ENCODE data around the gene CHD6. TPM values are rescaled to one million over a fixed set of nuclear protein-coding genes. Genes with fewer than 3 reads are reported as not detected.

Gene CHD6
- total and polyA plus RNA-seq, 3 donors from 2014 or later = 21.3 to 73.9 (median 71.5) TPM

DNA sequence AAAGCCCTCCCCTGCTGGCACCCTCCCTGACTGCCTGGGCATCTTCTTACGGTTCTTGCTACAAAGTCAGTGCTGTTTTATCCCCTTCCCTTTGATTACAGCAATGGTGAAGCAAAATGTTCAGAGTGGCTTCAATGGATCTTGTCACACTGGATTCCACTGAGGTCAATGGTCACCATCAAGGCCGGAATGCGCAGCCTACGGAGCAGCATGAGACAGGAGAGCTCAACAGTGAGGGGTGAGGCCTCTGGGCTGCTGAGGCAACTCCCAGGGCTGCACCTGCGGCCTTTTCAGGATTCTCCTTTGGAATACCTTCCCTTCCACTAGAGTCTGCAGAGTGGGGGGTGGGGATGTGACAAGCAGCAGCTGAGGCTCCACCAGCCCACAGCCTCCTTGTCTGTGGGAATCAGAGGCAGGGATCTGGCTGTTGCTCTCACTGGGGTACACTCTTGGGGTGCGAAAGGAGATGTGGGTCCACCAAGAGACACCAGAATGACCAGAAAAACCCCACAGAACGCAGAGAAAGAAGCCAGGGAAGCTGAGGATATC is 211.2 kb downstream of the CHD6 start:
- H3K27ac ChIP-seq = no peak overlapping the region
- H3K4me1 ChIP-seq = peaks cover 17% of the 10 kb centered on the region
- H3K27me3 ChIP-seq = no peaks in the 10 kb centered on the region
- H3K4me3 ChIP-seq = no peak overlapping the region
- WGBS, 2 donors = 78 to 88% methylated on average over 7 of the region's 7 CpGs
- no peaks in the 10 kb centered on the region for H3K9me3 ChIP-seq
- intact Hi-C loops (cut with DNase I; ENCODE audit: low total_unique reads) = no loop called here
- DNase-seq = no peak
- H3K36me3 ChIP-seq (ENCODE audit: low read depth, missing control alignments) = no peaks in the 10 kb centered on the region
- TF ChIP-seq, protein P1, sequence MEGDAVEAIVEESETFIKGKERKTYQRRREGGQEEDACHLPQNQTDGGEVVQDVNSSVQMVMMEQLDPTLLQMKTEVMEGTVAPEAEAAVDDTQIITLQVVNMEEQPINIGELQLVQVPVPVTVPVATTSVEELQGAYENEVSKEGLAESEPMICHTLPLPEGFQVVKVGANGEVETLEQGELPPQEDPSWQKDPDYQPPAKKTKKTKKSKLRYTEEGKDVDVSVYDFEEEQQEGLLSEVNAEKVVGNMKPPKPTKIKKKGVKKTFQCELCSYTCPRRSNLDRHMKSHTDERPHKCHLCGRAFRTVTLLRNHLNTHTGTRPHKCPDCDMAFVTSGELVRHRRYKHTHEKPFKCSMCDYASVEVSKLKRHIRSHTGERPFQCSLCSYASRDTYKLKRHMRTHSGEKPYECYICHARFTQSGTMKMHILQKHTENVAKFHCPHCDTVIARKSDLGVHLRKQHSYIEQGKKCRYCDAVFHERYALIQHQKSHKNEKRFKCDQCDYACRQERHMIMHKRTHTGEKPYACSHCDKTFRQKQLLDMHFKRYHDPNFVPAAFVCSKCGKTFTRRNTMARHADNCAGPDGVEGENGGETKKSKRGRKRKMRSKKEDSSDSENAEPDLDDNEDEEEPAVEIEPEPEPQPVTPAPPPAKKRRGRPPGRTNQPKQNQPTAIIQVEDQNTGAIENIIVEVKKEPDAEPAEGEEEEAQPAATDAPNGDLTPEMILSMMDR (IDR thresholded peaks at IDR 0.05) = no peak
- TF ChIP-seq POLR2A (IDR thresholded peaks at IDR 0.05) = no peak

DNA sequence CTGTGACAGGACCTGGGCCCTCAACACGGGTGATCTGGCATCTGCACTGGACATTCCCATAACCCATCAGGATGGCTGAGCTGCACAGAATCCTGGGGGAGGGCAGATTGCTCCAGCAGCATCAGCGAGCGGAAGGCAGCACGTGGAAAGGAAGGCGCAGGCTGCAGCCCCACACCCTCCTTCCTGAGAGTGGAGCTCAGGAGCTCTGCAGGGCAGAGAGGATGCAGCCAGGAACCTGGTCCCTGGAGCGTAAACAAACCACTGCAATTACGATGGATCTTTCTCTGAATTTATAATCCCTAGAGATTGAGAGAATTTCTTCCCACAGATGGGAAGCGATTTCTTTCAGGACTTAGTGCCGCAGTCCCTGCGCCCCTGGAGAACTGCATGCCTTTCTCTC is 211.8 kb downstream of the CHD6 start:
- no peak for DNase-seq
- H3K27me3 ChIP-seq = no peaks in the 10 kb centered on the region
- no peak overlapping the region for H3K27ac ChIP-seq
- H3K4me1 ChIP-seq = peaks cover 17% of the 10 kb centered on the region
- no peaks in the 10 kb centered on the region for H3K9me3 ChIP-seq
- no peaks in the 10 kb centered on the region for H3K36me3 ChIP-seq (ENCODE audit: low read depth, missing control alignments)
- intact Hi-C loops (cut with DNase I; ENCODE audit: low total_unique reads) = no loop called here
- 60 to 66% methylated on average over 10 of the region's 10 CpGs for WGBS, 2 donors
- TF ChIP-seq, protein P1 (IDR thresholded peaks at IDR 0.05) = no peak
- TF ChIP-seq POLR2A (IDR thresholded peaks at IDR 0.05) = no peak
- H3K4me3 ChIP-seq = no peak overlapping the region

DNA sequence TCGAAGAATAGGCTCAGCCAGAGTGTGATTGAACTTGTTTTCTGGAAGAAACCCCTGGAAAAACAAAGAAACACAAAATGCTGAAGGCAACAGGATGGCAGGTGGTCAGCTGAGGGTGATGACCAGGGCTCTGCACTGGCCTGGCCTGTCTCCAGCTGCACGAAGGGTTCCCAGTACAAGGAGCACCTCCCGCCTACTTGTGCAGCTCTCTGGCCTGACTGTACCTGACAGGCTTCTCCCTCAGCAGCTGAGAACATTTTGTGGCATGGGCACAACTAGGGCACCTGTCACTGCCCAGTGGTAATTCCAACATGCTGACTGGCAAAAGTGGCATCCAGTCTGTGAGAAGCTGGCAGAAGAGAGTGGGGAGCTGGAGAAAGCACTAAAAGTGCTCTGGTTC is 212.7 kb downstream of the CHD6 start:
- 42 to 49% methylated on average over 3 of the region's 3 CpGs for WGBS, 2 donors
- no peak for TF ChIP-seq POLR2A (IDR thresholded peaks at IDR 0.05)
- TF ChIP-seq, protein P1 (IDR thresholded peaks at IDR 0.05) = no peak
- peaks cover 17% of the 10 kb centered on the region for H3K4me1 ChIP-seq
- no peaks in the 10 kb centered on the region for H3K9me3 ChIP-seq
- H3K27ac ChIP-seq = no peak overlapping the region
- H3K27me3 ChIP-seq = no peaks in the 10 kb centered on the region
- no peak for DNase-seq
- H3K36me3 ChIP-seq (ENCODE audit: low read depth, missing control alignments) = no peaks in the 10 kb centered on the region
- intact Hi-C loops (cut with DNase I; ENCODE audit: low total_unique reads) = no loop called here
- H3K4me3 ChIP-seq = no peak overlapping the region

DNA sequence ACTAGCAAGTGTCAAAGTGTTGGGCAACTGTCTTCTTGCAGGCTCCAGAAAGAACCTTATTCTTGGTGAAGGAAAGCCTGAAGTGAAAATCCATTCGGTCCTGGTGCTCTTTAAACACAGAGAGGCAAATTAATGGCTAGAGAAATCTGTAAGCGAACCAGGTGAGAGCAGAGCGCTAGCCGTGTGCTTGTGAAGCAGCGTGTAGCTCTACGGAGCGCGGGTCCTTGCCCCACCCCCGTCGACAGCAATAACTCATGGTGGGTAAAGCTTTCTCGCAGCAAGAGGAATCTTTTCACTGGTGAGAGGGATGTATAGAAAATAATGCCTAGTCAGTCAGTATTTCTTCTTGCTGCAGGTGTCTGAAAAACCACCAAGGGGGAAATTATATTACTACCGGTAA is 214.6 kb downstream of the CHD6 start:
- no peak overlapping the region for H3K27ac ChIP-seq
- intact Hi-C loops (cut with DNase I; ENCODE audit: low total_unique reads) = no loop called here
- H3K27me3 ChIP-seq = no peaks in the 10 kb centered on the region
- no peaks in the 10 kb centered on the region for H3K36me3 ChIP-seq (ENCODE audit: low read depth, missing control alignments)
- H3K4me1 ChIP-seq = peaks cover 11% of the 10 kb centered on the region
- no peak for DNase-seq
- 88 to 93% methylated on average over 12 of the region's 12 CpGs for WGBS, 2 donors
- no peak for TF ChIP-seq POLR2A (IDR thresholded peaks at IDR 0.05)
- TF ChIP-seq, protein P1 (IDR thresholded peaks at IDR 0.05) = no peak
- H3K9me3 ChIP-seq = no peaks in the 10 kb centered on the region
- no peak overlapping the region for H3K4me3 ChIP-seq

DNA sequence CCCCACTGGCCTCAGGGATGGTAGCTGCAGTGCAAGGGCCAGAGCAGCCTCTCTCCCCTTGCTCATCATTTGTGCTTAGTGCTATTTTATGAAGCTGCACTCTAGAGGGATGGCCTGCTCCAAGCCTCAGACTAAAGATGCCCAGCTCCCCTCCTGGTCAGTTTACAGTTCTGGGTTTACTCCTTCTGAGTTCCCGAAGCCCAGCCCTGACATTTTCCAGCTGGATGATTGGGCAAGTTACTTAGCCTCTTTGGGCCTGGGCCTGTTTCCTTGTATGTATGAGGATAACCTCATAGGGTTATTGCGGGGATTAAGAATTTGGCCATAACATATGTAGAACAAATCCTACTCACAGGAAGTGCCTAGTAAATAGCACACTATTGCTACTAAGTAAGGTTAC is 219.8 kb downstream of the CHD6 start:
- no peaks in the 10 kb centered on the region for H3K9me3 ChIP-seq

More for the DNA sequence above, 219.8 kb downstream of the CHD6 start:
- peaks cover 41% of the 10 kb centered on the region for H3K4me1 ChIP-seq
- no peaks in the 10 kb centered on the region for H3K36me3 ChIP-seq (ENCODE audit: low read depth, missing control alignments)
- H3K27ac ChIP-seq = peak overlapping the region in 1 of 2 donors; percentile 30
- WGBS, 2 donors = 41 to 60% methylated on average over 2 of the region's 2 CpGs
- no peak for DNase-seq
- intact Hi-C loops (cut with DNase I; ENCODE audit: low total_unique reads) = no loop called here
- no peak overlapping the region for H3K4me3 ChIP-seq
- TF ChIP-seq, protein P1 (IDR thresholded peaks at IDR 0.05) = no peak
- TF ChIP-seq POLR2A (IDR thresholded peaks at IDR 0.05) = no peak
- H3K27me3 ChIP-seq = no peaks in the 10 kb centered on the region

Measured in testis (tissue), 3 donors.